Neural cell (in vitro differentiated cells): ENCODE data around the gene PELI2.

Source experiments
- CTCF ChIP-seq: fragments of 450-650 bp; IDR thresholded peaks from 2 replicates; pipeline ENCODE4 v1.5.1; 2014; ENCODE audit warnings: antibody characterized with exemption, mild to moderate bottlenecking, moderate library complexity; ENCODE audit not compliant: poor library complexity, severe bottlenecking
- RAD21 ChIP-seq: fragments of 450-650 bp; conservative IDR thresholded peaks from 2 replicates; pipeline ENCODE4 v1.6.1; 2014; ENCODE audit warnings: antibody characterized with exemption, mild to moderate bottlenecking, moderate library complexity
- REST ChIP-seq: IDR thresholded peaks from 2 replicates; pipeline ENCODE4 v1.6.1; 2012; ENCODE audit warnings: borderline replicate concordance

- TF ChIP-seq REST, result no peak
- no peak for TF ChIP-seq CTCF
- TF ChIP-seq RAD21, result no peak
Observed at GRCh38 chr14:56243110-56243509, 124.9 kb downstream of the PELI2 start.
